HG03108 (cell line): ENCODE data around the gene FYB1.
"Not testable (repeated sequence)": the region's sequence is repeated elsewhere in the genome, so short reads cannot be mapped to it uniquely, and the experiment has no call there.

Experiments
- ATAC-seq: cut with Tn5 transposase; IDR thresholded peaks from one replicate; pipeline ENCODE4 v1.9.1; 2021; ENCODE audit warnings: moderate library complexity; ENCODE audit not compliant: unreplicated experiment

Gene FYB1

GRCh38 chr5:39189292-39189955 is 29.9 kb downstream of the FYB1 start:
- no peak for ATAC-seq

- no peak for ATAC-seq
Observed at GRCh38 chr5:39187831-39188731, 31.3 kb downstream of the FYB1 start.

- ATAC-seq: no peak
Observed at GRCh38 chr5:39186722-39187539, 32.4 kb downstream of the FYB1 start.

GRCh38 chr5:39186289-39186688 is 33.1 kb downstream of the FYB1 start:
- ATAC-seq: no peak

- ATAC-seq: no peak
Observed at GRCh38 chr5:39185761-39186160, 33.6 kb downstream of the FYB1 start.

- ATAC-seq: not testable (repeated sequence)
Observed at GRCh38 chr5:39179561-39179960, 39.8 kb downstream of the FYB1 start.

GRCh38 chr5:39178861-39179260 is 40.5 kb downstream of the FYB1 start:
- ATAC-seq: no peak

- ATAC-seq: no peak
Observed at GRCh38 chr5:39178171-39178570, 41.2 kb downstream of the FYB1 start.

GRCh38 chr5:39177631-39177964 is 41.8 kb downstream of the FYB1 start:
- ATAC-seq: peak; percentile 57

GRCh38 chr5:39176759-39177630 is 42.4 kb downstream of the FYB1 start:
- ATAC-seq: no peak

GRCh38 chr5:39175273-39175955 is 43.9 kb downstream of the FYB1 start:
- ATAC-seq: no peak

- no peak for ATAC-seq
Observed at GRCh38 chr5:39173069-39173468, 46.3 kb downstream of the FYB1 start.

GRCh38 chr5:39172593-39172992 is 46.8 kb downstream of the FYB1 start:
- ATAC-seq: no peak

- ATAC-seq: no peak
Observed at GRCh38 chr5:39171647-39172046, 47.7 kb downstream of the FYB1 start.

GRCh38 chr5:39169081-39169480 is 50.3 kb downstream of the FYB1 start:
- no peak for ATAC-seq

GRCh38 chr5:39167972-39168342 is 51.4 kb downstream of the FYB1 start:
- no peak for ATAC-seq

- ATAC-seq: no peak
Observed at GRCh38 chr5:39167141-39167971, 52.0 kb downstream of the FYB1 start.

GRCh38 chr5:39164529-39165402 is 54.6 kb downstream of the FYB1 start:
- peak; percentile 54 for ATAC-seq
